HEK293T (cell line): Measurements from ENCODE around the gene ZNF814.

Experiments
- BHLHE40 ChIP-seq: fragments of 450-650 bp; IDR thresholded peaks from 2 replicates; pipeline ENCODE4 v1.6.1; 2016; ENCODE audit warnings: mild to moderate bottlenecking, moderate library complexity, borderline replicate concordance
- CTBP1 ChIP-seq: fragments of 450-650 bp; IDR thresholded peaks from 2 replicates; pipeline ENCODE4 v1.6.1; 2016; ENCODE audit warnings: borderline replicate concordance
- FOXA1 ChIP-seq: fragments of 450-650 bp; IDR thresholded peaks from 2 replicates; pipeline ENCODE4 v1.6.1; 2016; ENCODE audit warnings: mild to moderate bottlenecking
- FOXM1 ChIP-seq: fragments of 450-650 bp; IDR thresholded peaks from 2 replicates; pipeline ENCODE4 v1.6.1; 2017; ENCODE audit warnings: mild to moderate bottlenecking, borderline replicate concordance
- L3MBTL2 ChIP-seq: fragments of 450-650 bp; conservative IDR thresholded peaks from 2 replicates; pipeline ENCODE4 v1.6.1; 2016; ENCODE audit warnings: mild to moderate bottlenecking
- PKNOX1 ChIP-seq: fragments of 450-650 bp; IDR thresholded peaks from 2 replicates; pipeline ENCODE4 v1.6.1; 2016
- SP1 ChIP-seq: fragments of 450-650 bp; IDR thresholded peaks from 2 replicates; pipeline ENCODE4 v1.6.1; 2017
- SUZ12 ChIP-seq: fragments of 450-650 bp; IDR thresholded peaks from 2 replicates; pipeline ENCODE4 v1.6.1; 2016; ENCODE audit warnings: mild to moderate bottlenecking
- ZNF384 ChIP-seq: fragments of 450-650 bp; IDR thresholded peaks from 2 replicates; pipeline ENCODE4 v1.6.1; 2016

- TF ChIP-seq SP1 (no peak), ZNF384 (no peak), FOXM1 (no peak), PKNOX1 (no peak), FOXA1 (no peak), BHLHE40 (no peak), CTBP1 (no peak), L3MBTL2 (no peak), SUZ12 (no peak)
Observed at GRCh38 chr19:57850553-57851017, 38.3 kb downstream of the ZNF814 start.
